HL-60 (cell line): ENCODE data around the gene CLOCK.

Source experiments
- CTCF ChIP-seq: IDR thresholded peaks from one replicate; pipeline ENCODE4 v1.5.1; 2011; ENCODE audit warnings: low read length, control low read depth, inconsistent platforms; ENCODE audit not compliant: insufficient read depth
- GABPA ChIP-seq: IDR thresholded peaks from 2 replicates; pipeline ENCODE4 v1.6.1; 2012; ENCODE audit warnings: low read depth
- POLR2AphosphoS5 ChIP-seq: IDR thresholded peaks from 2 replicates; pipeline ENCODE4 v1.6.1; 2012; ENCODE audit warnings: low read depth
- REST ChIP-seq: IDR thresholded peaks from 2 replicates; pipeline ENCODE4 v1.6.1; 2012; ENCODE audit warnings: low read depth; ENCODE audit not compliant: insufficient replicate concordance

DNA sequence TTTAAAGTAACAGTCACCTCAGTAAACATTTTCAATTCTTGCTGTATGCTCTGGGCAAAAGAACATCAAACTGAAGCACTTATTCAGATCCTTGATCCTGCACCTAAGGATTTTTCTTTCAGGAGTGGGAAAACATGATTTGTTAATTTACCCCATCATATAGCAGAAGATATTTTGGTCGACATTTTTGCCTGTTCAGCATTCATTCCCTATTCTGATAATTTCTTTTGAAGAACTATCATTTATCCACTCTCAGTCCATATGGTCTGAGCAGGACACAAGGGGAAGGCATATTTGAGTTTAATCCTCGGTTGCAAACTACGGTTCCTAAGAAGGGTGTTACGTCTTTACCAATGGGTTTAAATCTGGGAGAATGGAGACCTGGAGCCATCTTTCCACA, 1.2 kb upstream of the CLOCK start:
- TF ChIP-seq CTCF, result no peak
- TF ChIP-seq GABPA, result no peak
- no peak for TF ChIP-seq REST
- no peak for TF ChIP-seq POLR2AphosphoS5
